ENCODE results near the gene RER1. TPM values are rescaled to one million over a fixed set of nuclear protein-coding genes. Genes with fewer than 3 reads are reported as not detected.

Gene RER1
- total and polyA plus RNA-seq, 8 donors: 89.6 to 167 (median 101) TPM

DNA sequence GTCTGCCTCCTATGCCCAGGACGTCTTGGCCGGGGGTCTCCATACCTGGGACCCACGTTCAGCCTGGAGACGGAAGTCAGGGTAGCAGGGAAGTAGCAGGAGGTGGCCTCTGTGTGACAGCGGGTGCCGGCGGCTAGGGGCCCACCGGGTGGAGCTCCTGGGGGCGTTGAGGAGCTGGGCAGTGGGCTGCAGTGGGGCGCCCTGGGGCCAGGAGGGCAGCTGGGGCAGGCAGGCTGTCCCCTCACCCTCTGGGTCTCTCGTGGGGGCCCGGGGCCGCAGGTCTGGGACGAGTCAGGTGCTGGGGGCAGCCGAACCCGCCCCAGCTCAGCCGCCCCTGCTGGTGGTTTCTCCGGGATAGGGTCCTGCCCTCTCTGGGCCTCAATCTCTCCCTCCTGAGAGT lies 35.4 kb downstream of the RER1 start:
- H3K4me1 ChIP-seq: no peaks in the 10 kb centered on the region
- no peak for TF ChIP-seq CTCF (IDR thresholded peaks at IDR 0.05)
- no peaks in the 10 kb centered on the region for H3K36me3 ChIP-seq
- intact Hi-C loops (cut with DNase I): no loop called here
- H3K9me3 ChIP-seq: peaks cover 0 to 15% of the 10 kb centered on the region in 2 donors
- no peak overlapping the region for H3K27ac ChIP-seq
- no peak for ATAC-seq
- DNase-seq: no peak
- H3K27me3 ChIP-seq: peaks cover 0 to 59% of the 10 kb centered on the region in 2 donors
- H3K4me3 ChIP-seq: no peak overlapping the region

- H3K4me1 ChIP-seq: no peaks in the 10 kb centered on the region
- H3K9me3 ChIP-seq: peaks cover 0 to 15% of the 10 kb centered on the region in 2 donors
- no peaks in the 10 kb centered on the region for H3K36me3 ChIP-seq
- H3K4me3 ChIP-seq: no peak overlapping the region
- peaks cover 0 to 68% of the 10 kb centered on the region in 2 donors for H3K27me3 ChIP-seq
- no peak overlapping the region for H3K27ac ChIP-seq
- no peak for TF ChIP-seq CTCF (IDR thresholded peaks at IDR 0.05)
- no peak for ATAC-seq
- DNase-seq: no peak
- intact Hi-C loops (cut with DNase I): no loop called here
Measured at GRCh38 chr1:2427976-2428375, 36.3 kb downstream of the RER1 start.

GRCh38 chr1:2428490-2428889 lies 36.8 kb downstream of the RER1 start:
- Histone ChIP-seq H3K9me3 (peaks cover 0 to 12% of the 10 kb centered on the region in 2 donors), H3K27me3 (peaks cover 0 to 73% of the 10 kb centered on the region in 2 donors), H3K4me3 (no peak overlapping the region), H3K36me3 (no peaks in the 10 kb centered on the region), H3K27ac (no peak overlapping the region), H3K4me1 (no peaks in the 10 kb centered on the region)
- ATAC-seq (no peak), DNase-seq (no peak)
- intact Hi-C loops (cut with DNase I): no loop called here
- no peak for TF ChIP-seq CTCF (IDR thresholded peaks at IDR 0.05)

DNA sequence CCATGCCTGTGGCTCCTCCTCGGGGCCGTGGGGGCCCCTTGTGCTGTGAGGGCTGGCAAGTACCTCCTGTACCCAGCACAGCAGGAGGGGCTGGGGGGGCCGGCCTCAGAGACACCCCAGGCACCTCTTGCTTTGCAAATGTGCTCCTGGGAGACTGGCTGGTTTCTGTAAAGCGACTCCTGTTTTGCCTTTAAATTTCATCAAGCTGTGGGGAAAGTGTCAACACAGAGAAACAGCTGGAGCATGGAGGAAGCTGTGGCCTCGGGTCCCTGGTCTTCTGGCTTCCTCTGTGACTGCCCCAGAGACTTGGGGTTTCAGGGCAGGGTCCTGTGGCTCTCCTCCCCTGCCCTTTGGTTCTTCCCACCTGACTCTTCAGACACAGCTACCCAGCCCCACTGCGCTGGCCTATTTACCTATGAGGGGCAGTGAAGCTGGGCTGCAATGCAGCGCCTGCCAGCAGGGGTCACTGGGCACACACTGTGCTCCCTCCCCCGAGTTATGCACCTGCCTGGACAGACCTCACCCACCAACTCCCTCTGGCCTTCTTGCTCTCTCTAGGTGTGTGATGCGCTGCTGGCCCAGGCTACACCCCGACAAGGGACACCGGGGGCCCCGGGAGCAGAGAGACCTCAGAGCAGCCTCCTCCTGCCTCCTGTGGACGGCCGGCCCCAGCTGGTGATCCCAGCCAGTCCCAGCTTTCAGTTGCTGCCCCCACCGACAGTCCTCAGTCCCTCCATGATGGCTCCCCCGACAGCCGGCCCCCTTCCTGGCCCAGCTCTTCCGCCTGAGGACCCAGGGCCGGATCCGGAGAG lies 38.3 kb downstream of the RER1 start:
- H3K4me3 ChIP-seq: no peak overlapping the region
- no peak for ATAC-seq
- no peak overlapping the region for H3K27ac ChIP-seq
- peaks cover 0 to 12% of the 10 kb centered on the region in 2 donors for H3K9me3 ChIP-seq
- no peak for DNase-seq
- TF ChIP-seq CTCF (IDR thresholded peaks at IDR 0.05): peak in 1 of 2 donors; percentile 24
- no peaks in the 10 kb centered on the region for H3K4me1 ChIP-seq
- peaks cover 0 to 88% of the 10 kb centered on the region in 2 donors for H3K27me3 ChIP-seq
- intact Hi-C loops (cut with DNase I): no loop called here
- H3K36me3 ChIP-seq: no peaks in the 10 kb centered on the region

- ATAC-seq (no peak), DNase-seq (no peak)
- intact Hi-C loops (cut with DNase I): no loop called here
- TF ChIP-seq CTCF (IDR thresholded peaks at IDR 0.05): no peak
- H3K4me1 ChIP-seq: no peaks in the 10 kb centered on the region
- no peaks in the 10 kb centered on the region for H3K36me3 ChIP-seq
- H3K27ac ChIP-seq: no peak overlapping the region
- H3K4me3 ChIP-seq: no peak overlapping the region
- peaks cover 0 to 94% of the 10 kb centered on the region in 2 donors for H3K27me3 ChIP-seq
- H3K9me3 ChIP-seq: peaks cover 0 to 12% of the 10 kb centered on the region in 2 donors
Measured at GRCh38 chr1:2430592-2430973, 38.9 kb downstream of the RER1 start.
